NCI-H1436 treated with DMSO at 0.1 percent for 48 hours (cell line): ENCODE data around the gene TTC16.

Experiments
- DNase-seq: peaks from one replicate; lab custom pipeline; 2025; lab: John Stamatoyannopoulos, UW

TTC16 gene, protein sequence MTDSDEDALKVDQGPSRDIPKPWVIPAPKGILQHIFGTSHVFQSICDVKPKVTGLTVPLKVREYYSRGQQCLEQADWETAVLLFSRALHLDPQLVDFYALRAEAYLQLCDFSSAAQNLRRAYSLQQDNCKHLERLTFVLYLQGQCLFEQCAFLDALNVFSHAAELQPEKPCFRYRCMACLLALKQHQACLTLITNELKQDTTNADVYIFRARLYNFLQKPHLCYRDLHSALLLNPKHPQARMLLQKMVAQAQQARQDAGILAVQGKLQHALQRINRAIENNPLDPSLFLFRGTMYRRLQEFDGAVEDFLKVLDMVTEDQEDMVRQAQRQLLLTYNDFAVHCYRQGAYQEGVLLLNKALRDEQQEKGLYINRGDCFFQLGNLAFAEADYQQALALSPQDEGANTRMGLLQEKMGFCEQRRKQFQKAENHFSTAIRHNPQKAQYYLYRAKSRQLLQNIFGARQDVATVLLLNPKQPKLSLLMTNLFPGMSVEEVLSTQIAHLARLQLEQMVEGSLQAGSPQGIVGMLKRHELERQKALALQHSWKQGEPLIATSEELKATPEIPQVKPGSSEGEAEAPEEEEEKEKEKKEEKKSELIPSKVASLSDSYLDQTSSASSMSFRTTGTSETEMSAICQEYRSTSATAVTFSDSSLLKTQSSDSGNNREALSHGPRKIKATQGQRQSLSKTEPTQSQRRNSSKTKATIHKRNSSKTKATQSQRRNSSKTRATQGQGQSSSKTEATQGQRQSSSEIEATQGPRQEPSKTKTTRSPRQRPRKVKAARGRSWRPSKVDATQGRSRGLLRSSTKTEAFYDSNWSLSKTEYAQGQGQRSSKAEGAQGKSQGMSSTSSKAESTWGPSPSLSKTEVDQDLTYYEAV

GRCh38 chr9:127715470-127716337 is at the start of gene TTC16, which contains the start of gene PTRH1:
TTC16 (plus strand) TSS chr9:127716079; CDS start chr9:127716146, 67 bp downstream.
PTRH1 (minus strand) TSS chr9:127715663; CDS start chr9:127715639, 24 bp downstream.
- DNase-seq = peak; percentile 37

- no peak for DNase-seq
Observed at GRCh38 chr9:127667127-127667844, 48.6 kb upstream of the TTC16 start.

DNA sequence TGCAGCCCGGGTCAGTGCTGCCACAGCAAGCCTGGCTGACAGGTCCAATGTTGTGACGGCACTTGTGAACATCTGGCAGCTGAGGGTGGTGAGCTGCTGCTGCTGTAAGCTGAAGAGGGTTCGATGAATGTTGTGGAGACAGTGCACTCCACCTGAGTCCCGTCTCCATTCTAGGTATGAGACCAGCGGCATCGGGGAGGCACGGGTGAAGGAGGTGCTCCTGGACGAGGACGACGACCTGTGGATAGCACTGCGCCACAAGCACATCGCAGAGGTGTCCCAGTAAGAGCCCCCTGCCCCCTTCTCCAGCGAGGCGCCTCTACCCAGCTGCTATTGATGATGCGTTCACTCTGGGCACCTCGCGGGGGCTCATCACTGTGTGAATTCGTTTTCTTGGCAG is 48.0 kb upstream of the TTC16 start:
- DNase-seq = no peak

- DNase-seq = no peak
Observed at GRCh38 chr9:127673234-127673633, 42.6 kb upstream of the TTC16 start.

GRCh38 chr9:127676638-127677037 is 39.2 kb upstream of the TTC16 start:
- DNase-seq = no peak

DNA sequence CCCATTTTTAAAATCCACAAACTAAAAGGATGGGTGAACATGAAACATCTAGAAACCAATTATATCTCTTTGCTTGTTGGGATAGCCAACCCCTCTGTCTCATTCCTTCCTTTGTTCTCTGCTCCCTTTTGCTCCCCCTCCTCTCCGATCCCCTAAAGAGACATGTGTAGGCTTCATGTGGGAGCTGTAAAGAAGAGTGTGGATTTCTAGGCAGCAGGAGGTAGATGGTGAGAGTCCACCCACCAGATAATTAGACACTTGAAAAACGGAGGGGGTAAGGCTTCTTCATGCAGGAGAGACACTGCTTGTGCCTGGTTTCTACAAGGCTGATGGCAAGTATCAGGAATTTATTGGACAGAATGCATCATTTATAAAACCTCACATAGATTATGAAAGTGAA is 36.4 kb upstream of the TTC16 start:
- no peak for DNase-seq

GRCh38 chr9:127680226-127680625 is 35.7 kb upstream of the TTC16 start:
- DNase-seq = no peak

DNA sequence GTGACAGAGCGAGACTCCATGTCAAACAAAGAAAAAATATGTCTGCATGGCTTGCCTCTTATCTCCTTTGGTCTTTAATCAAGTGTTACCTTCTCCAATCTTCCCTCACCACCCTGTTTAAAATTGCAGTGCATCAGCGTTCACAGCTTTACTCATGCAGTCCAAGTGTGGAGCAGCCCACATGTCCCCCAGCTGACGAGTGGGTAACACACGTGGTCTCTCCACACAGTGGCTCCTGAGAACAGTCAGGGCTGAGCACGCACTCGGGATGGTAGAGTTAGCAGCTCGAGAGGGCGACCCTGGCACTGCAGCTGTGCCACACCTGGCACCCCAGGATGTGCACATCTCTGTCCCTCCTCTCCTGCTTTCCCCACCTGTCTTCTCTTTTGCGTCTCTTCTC is 35.0 kb upstream of the TTC16 start:
- DNase-seq = no peak

GRCh38 chr9:127682351-127683136 is 33.3 kb upstream of the TTC16 start:
- DNase-seq = no peak

DNA sequence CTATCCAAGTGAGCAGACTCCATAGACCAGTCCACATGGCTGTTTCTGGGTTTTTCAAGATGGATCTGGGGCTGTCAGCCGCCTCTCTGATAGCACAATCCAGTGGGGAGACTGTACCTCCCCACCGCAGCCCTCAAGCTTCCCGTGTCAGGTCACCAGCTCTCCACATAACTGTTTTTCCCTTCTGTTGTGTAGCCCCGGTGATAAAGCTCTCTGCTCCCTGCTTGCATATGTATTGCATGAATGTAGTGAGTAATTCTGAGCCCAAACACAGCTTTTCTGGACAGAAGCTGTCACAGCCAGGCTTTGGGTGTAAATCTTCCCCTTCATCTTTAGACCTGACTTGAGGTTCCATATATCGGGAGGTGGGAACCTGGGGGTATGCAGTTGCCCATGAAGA is 32.2 kb upstream of the TTC16 start:
- DNase-seq = no peak

GRCh38 chr9:127684576-127684975 is 31.3 kb upstream of the TTC16 start:
- no peak for DNase-seq

DNA sequence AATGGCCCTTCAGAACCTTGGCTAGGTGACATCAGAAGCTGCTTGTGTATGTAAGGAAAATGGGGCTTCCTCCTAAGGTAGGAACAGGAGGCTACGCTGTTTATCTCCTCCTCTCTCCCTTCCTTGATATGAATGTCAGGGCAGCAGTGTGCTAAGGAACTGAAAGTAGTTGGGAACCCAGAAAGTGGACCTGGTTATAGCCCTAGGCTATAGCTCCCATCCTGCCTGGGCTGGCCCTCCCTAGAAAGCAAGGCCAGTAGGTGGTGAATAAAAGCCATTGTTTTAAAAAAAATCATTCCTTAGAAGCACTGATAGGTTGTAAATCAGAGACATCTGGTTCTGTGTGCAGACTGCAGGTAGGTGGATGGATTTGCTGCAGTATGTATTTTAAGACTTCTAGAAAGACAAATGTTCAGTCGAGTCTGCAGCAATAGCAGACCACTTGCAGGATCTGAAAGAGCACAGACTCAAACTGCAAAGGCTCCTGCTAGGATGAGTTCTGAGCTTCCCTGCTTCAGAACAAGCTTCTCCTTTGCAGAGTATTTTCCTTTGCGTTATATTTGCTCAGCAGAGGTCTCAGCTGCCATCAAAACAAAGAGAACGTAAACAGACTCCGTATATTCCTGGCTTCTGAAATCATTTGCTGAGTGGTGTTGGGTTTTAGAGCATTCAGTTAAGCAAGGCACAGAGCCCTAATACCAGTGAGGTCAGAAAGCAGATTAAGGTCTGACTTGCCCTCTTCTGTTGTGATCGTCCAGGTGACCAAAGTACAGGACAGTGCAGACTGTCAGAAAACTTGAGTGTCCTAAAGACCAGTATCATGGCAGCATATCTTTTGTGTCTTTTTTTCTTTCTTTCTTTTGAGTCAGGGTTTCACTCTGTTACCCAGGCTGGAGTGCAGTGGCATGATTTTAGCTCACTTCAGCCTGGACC is 29.2 kb upstream of the TTC16 start:
- DNase-seq = no peak

GRCh38 chr9:127689329-127690000 is 26.4 kb upstream of the TTC16 start:
- DNase-seq = no peak

GRCh38 chr9:127690735-127691134 is 25.1 kb upstream of the TTC16 start:
- no peak for DNase-seq

DNA sequence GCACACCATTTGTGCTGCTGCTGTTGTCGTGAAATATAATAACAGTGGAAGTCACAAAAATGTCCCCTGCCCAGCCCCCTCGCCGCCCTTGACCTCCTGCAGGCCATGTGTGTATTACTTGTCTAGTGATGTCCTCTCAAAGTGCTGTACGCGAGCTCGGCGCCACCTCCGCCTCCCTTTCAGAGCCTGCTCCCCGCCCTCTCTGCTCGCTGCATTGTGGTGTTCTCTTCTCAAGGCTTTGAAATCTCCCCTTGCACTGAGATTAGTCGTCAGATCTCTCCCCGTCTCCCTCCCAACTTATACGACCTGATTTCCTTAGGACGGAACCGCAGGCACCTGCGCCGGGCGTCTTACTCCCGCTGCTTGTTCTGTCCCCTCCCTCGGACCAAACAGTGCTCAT is 23.8 kb upstream of the TTC16 start:
- no peak for DNase-seq

DNA sequence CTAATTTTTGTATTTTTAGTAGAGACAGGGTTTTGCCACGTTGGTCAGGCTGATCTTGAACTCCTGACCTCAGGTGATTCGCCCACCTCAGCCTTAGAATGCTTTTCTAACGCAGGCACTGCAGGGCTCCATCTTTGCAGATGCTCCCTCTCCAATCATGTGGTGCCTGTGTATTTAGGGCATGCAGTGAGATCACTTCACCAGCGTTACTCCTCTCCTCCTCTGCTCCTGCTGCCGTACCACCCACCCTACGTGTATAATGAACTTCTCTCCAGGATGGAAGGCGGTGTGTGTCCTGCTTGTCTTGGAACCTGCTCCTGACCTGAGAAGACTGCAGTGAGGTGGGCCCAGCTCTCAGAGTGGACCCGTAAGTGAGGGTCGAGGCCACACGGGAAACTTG is 22.7 kb upstream of the TTC16 start:
- no peak for DNase-seq

DNA sequence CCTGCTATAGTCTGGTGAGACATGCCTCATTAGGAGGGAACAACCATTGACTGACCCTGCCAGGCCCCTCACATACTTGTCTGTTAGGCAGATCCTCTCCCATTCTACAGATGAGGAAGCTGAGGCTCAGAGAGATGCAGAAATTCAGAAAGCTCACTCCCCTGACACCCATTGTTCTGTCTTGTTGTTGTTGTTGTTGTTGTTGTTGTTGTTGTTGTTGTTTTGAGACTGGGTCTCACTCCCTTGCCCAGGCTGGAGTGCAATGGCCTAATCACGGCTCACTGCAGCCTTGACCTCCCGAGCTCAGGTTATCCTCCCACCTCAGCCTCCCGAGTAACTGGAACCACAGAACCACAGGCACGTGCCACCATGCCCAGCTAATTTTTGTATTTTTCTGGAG is 22.2 kb upstream of the TTC16 start:
- DNase-seq = no peak

GRCh38 chr9:127694890-127695720 is 20.8 kb upstream of the TTC16 start:
- no peak for DNase-seq
